Adrenal gland (tissue), 12 donors: ENCODE results near the gene CCSER1. TPM values are rescaled to one million over a fixed set of nuclear protein-coding genes. Genes with fewer than 3 reads are reported as not detected.

Source experiments
- DNase-seq, 7 donors: peaks; one replicate each; pipeline ENCODE4 v3.0.0-alpha.2; 2019 to 2020
- H3K27ac ChIP-seq, 5 donors: fragments of 200-600 bp; sonication (generic) in 4 of 5; 1 replicate in 3 of 5; 2 replicates in 2 of 5; pipeline versions ENCODE4 v1.5.1 to v1.8.0; 2016 to 2020; ENCODE audit warnings: mild to moderate bottlenecking in 1 of 5
- H3K27me3 ChIP-seq: fragments of 200-600 bp; 2 replicates; pipeline ENCODE4 v1.8.0; 2021
- H3K36me3 ChIP-seq, 2 donors: fragments of 200-600 bp; replicated peaks in 1 of 2; 1 replicate in 1 of 2; 2 replicates in 1 of 2; pipeline versions ENCODE4 v1.5.1 to v1.8.0; 2018 to 2022
- H3K4me1 ChIP-seq, 2 donors: fragments of 200-600 bp; replicated peaks in 1 of 2; 1 replicate in 1 of 2; 2 replicates in 1 of 2; pipeline versions ENCODE4 v1.5.1 to v1.8.0; 2018 to 2021
- H3K4me3 ChIP-seq, 4 donors: fragments of 200-600 bp; sonication (generic) in 3 of 4; one replicate each; pipeline ENCODE4 v1.5.1; 2016 to 2018
- H3K9me3 ChIP-seq, 3 donors: fragments of 200-600 bp; sonication (generic) in 1 of 3; replicated peaks in 1 of 3; 1 replicate in 2 of 3; 2 replicates in 1 of 3; pipeline versions ENCODE4 v1.5.1 to v1.8.0; 2016 to 2021
- CTCF ChIP-seq, 6 experiments: fragments of 450-650 bp in 4 of 6; fragments of 200-600 bp in 2 of 6; sonication (generic) in 1 of 6; IDR thresholded peaks; 1 replicate in 5 of 6; 2 replicates in 1 of 6; pipeline versions ENCODE4 v1.5.1 to v1.8.0; 2016 to 2021; ENCODE audit warnings: antibody characterized with exemption in 6 of 6, mild to moderate bottlenecking in 2 of 6, moderate library complexity in 1 of 6
- POLR2A ChIP-seq, 2 donors: fragments of 450-650 bp; IDR thresholded peaks; one replicate each; pipeline ENCODE4 v1.6.1; 2017; ENCODE audit warnings: antibody characterized with exemption in 2 of 2, mild to moderate bottlenecking in 2 of 2, moderate library complexity in 1 of 2
- WGBS, 4 donors: extraction: QIAGEN DNeasy Blood & Tissue Kit in 2 of 4; methylation state at CpG; one replicate each; pipeline versions ENCODE4 v1.1.5 to v1.1.7; 2013 to 2017; 5-methylcytosine and 5-hydroxymethylcytosine counted together
- intact Hi-C, 2 donors: fragments of 100-400 bp; cut with DNase I; formaldehyde crosslinking; loops; one replicate each; pipeline versions ENCODE4 v1.14.1 to v1.15.0; 2022 to 2023
- polyA plus RNA-seq, 3 donors: library from polyadenylated mRNA; stranded (reverse); fragments of 200-250 nt in 2 of 3; fragments of 350-450 nt in 1 of 3; fragmentation: Illumina TruSeq in 1 of 3; extraction: RNeasy Lipid Tissue Mini Kit (QIAGEN cat#74804) in 1 of 3; gene quantifications; one replicate each; pipeline ENCODE4 v1.2.3, GENCODE V29; 2013 to 2014
- total RNA-seq, 9 donors: library from RNA; depleted of rRNA in 4 of 9; stranded (reverse); fragments of >200 nt in 4 of 9; fragments of 120-200 nt in 1 of 9; fragmentation: NEBNext Ultra II Directional in 1 of 9; extraction: Animal tissue kit (Norgen Biotek cat#: 25700) in 1 of 9; gene quantifications; one replicate each; pipeline versions ENCODE4 v1.1.0 to v1.2.4, GENCODE V29; 2013 to 2023
- donor health status: healthy with polysubstance abuse.
- donor health status: Bipolar disorder and iron deficiency.
- donor health status: DM: yes; HTN: yes; CAD: no.
- donor health status: DM: no; HTN: no; CAD: no.
- donor health status: DM: no; HTN: no; CAD: no.
- donor health status: DM: yes; HTN: yes; CAD: no.

CCSER1 gene
- total and polyA plus RNA-seq, 12 donors = 0.14 to 11.7 (median 2.3) TPM; not detected in 1

- H3K4me3 ChIP-seq = no peak overlapping the region
- H3K9me3 ChIP-seq = peaks cover 0 to 7% (median 3%) of the 10 kb centered on the region in 3 donors
- DNase-seq = no peak
- TF ChIP-seq POLR2A (IDR thresholded peaks at IDR 0.05) = no peak
- no peak for TF ChIP-seq CTCF (IDR thresholded peaks at IDR 0.05)
- H3K36me3 ChIP-seq = no peaks in the 10 kb centered on the region
- H3K27ac ChIP-seq = no peak overlapping the region
- no peaks in the 10 kb centered on the region for H3K27me3 ChIP-seq
- intact Hi-C loops = no loop called here
- H3K4me1 ChIP-seq = no peaks in the 10 kb centered on the region
Measured at GRCh38 chr4:91513326-91513725, 1386.1 kb downstream of the CCSER1 start.

GRCh38 chr4:91519155-91519554 lies 1392.0 kb downstream of the CCSER1 start:
- no peak for TF ChIP-seq POLR2A (IDR thresholded peaks at IDR 0.05)
- H3K9me3 ChIP-seq = peaks cover 0 to 3% (median 1%) of the 10 kb centered on the region in 3 donors
- no peak for DNase-seq
- no peaks in the 10 kb centered on the region for H3K36me3 ChIP-seq
- intact Hi-C loops = no loop called here
- H3K4me3 ChIP-seq = no peak overlapping the region
- no peak overlapping the region for H3K27ac ChIP-seq
- H3K27me3 ChIP-seq = no peaks in the 10 kb centered on the region
- WGBS, 4 donors = 87 to 100% (median 94%) methylated on average over 3 to 6 of the region's 6 CpGs
- H3K4me1 ChIP-seq = no peaks in the 10 kb centered on the region

- TF ChIP-seq POLR2A (IDR thresholded peaks at IDR 0.05) (no peak), CTCF (IDR thresholded peaks at IDR 0.05) (no peak)
- intact Hi-C loops = no loop called here
- DNase-seq = no peak
- 74 to 83% (median 80%) methylated on average over 1 of the region's 1 CpG for WGBS, 4 donors
- Histone ChIP-seq H3K9me3 (no peaks in the 10 kb centered on the region), H3K27me3 (no peaks in the 10 kb centered on the region), H3K4me3 (no peak overlapping the region), H3K4me1 (no peaks in the 10 kb centered on the region), H3K27ac (no peak overlapping the region), H3K36me3 (no peaks in the 10 kb centered on the region)
Measured at GRCh38 chr4:91525621-91526020, 1398.4 kb downstream of the CCSER1 start.

GRCh38 chr4:91527056-91527455 lies 1399.9 kb downstream of the CCSER1 start:
- no peaks in the 10 kb centered on the region for H3K4me1 ChIP-seq
- H3K36me3 ChIP-seq = no peaks in the 10 kb centered on the region
- H3K4me3 ChIP-seq = no peak overlapping the region
- intact Hi-C loops = no loop called here
- H3K27me3 ChIP-seq = no peaks in the 10 kb centered on the region
- H3K9me3 ChIP-seq = no peaks in the 10 kb centered on the region
- no peak overlapping the region for H3K27ac ChIP-seq
- DNase-seq = no peak
- no peak for TF ChIP-seq CTCF (IDR thresholded peaks at IDR 0.05)

GRCh38 chr4:91567594-91567993 lies 1440.4 kb downstream of the CCSER1 start:
- DNase-seq = no peak
- intact Hi-C loops = no loop called here
- Histone ChIP-seq H3K9me3 (no peaks in the 10 kb centered on the region), H3K27me3 (no peaks in the 10 kb centered on the region), H3K27ac (no peak overlapping the region), H3K4me3 (no peak overlapping the region), H3K36me3 (no peaks in the 10 kb centered on the region), H3K4me1 (no peaks in the 10 kb centered on the region)
- 17 to 61% (median 44%) methylated on average over 1 of the region's 1 CpG for WGBS, 4 donors
- no peak for TF ChIP-seq POLR2A (IDR thresholded peaks at IDR 0.05)
- no peak for TF ChIP-seq CTCF (IDR thresholded peaks at IDR 0.05)
